Endothelial cell of umbilical vein (primary cell): ENCODE data around the gene SPDYE3. TPM values are rescaled to one million over a fixed set of nuclear protein-coding genes. Genes with fewer than 3 reads are reported as not detected.
"Not testable (repeated sequence)": the region's sequence is repeated elsewhere in the genome, so short reads cannot be mapped to it uniquely, and the experiment has no call there.

Source experiments
- Bru-seq: library from RNA; stranded (reverse); fragments of 400-500 nt; gene quantifications from one replicate; lab custom pipeline; 2021; lab: Mats Ljungman, UMichigan
- BruChase-seq, 2 experiments: library from RNA; stranded (reverse); fragments of 400-500 nt; gene quantifications; one replicate each; lab custom pipeline; 2021; lab: Mats Ljungman, UMichigan
- BruUV-seq: library from RNA; stranded (reverse); fragments of 400-500 nt; replicated peaks from 2 replicates; lab custom pipeline; 2021; lab: Mats Ljungman, UMichigan
- CTCF ChIA-PET: fragments of 300-600, 350-600 bp; sonication (Branson Sonifier 250); formaldehyde crosslinking; loops from one replicate; lab custom pipeline; 2021; ENCODE audit warnings: antibody characterized with exemption, inconsistent platforms; lab: Charles Lee
- POLR2A ChIA-PET: fragments of 300-600, 350-600 bp; sonication (Branson Sonifier 250); formaldehyde crosslinking; loops from one replicate; lab custom pipeline; 2021; ENCODE audit warnings: antibody characterized with exemption, inconsistent platforms; lab: Charles Lee
- DNase-seq: peaks from one replicate; pipeline ENCODE4 v3.0.0-alpha.2; 2011; ENCODE audit warnings: low read depth, low spot score
- FAIRE-seq: peaks from 2 replicates; lab custom pipeline; 2011; peaks lifted over from hg19 to GRCh38; lab: Jason Lieb, UNC
- H2AFZ ChIP-seq: 2 replicates; pipeline ENCODE4 v1.6.0; 2012; ENCODE audit warnings: low read depth, low read length, control low read depth, inconsistent platforms
- H3K27ac ChIP-seq: 2 replicates; pipeline ENCODE4 v1.5.1; 2011; ENCODE audit warnings: low read depth, mild to moderate bottlenecking, control low read depth, low read length, moderate library complexity; ENCODE audit not compliant: insufficient read depth
- H3K27me3 ChIP-seq, 2 experiments: 2 replicates each; pipeline versions ENCODE4 v1.6.0 to v1.6.1; 2011; ENCODE audit warnings: low read length in 2 of 2, mixed read lengths in 1 of 2; ENCODE audit not compliant: control insufficient read depth in 2 of 2, insufficient read depth in 2 of 2
- H3K36me3 ChIP-seq, 2 experiments: 2 replicates in 1 of 2; 3 replicates in 1 of 2; pipeline ENCODE4 v1.5.1; 2011; ENCODE audit warnings: low read length in 2 of 2, mild to moderate bottlenecking in 1 of 2, moderate library complexity in 1 of 2; ENCODE audit not compliant: control insufficient read depth in 2 of 2, insufficient read depth in 2 of 2; ENCODE audit errors: extremely low read depth in 1 of 2
- H3K4me1 ChIP-seq: 3 replicates; pipeline ENCODE4 v1.5.1; 2011; ENCODE audit warnings: mild to moderate bottlenecking, low read length; ENCODE audit not compliant: control insufficient read depth, insufficient read depth; ENCODE audit errors: extremely low read depth
- H3K4me2 ChIP-seq: 2 replicates; pipeline ENCODE4 v1.6.1; 2011; ENCODE audit warnings: low read length, control low read depth, mixed read lengths; ENCODE audit not compliant: insufficient read depth
- H3K4me3 ChIP-seq, 3 experiments: fragments of 200-600 bp in 1 of 3; sonication (generic), shearing (Covaris generic) in 1 of 3; replicated peaks in 1 of 3; 2 replicates each; pipeline ENCODE4 v1.5.1; 2011 to 2016; ENCODE audit warnings: control low read depth in 3 of 3, low read length in 3 of 3, mild to moderate bottlenecking in 2 of 3, inconsistent platforms in 1 of 3, low read depth in 1 of 3, moderate library complexity in 1 of 3; ENCODE audit not compliant: insufficient read depth in 1 of 3
- H3K79me2 ChIP-seq: 2 replicates; pipeline ENCODE4 v1.6.0; 2012; ENCODE audit warnings: low read length, inconsistent platforms; ENCODE audit not compliant: control insufficient read depth, insufficient read depth
- H3K9ac ChIP-seq: replicated peaks from 2 replicates; pipeline ENCODE3; 2011; ENCODE audit warnings: low read length, control low read depth; ENCODE audit not compliant: insufficient read depth; ENCODE audit errors: extremely low read depth
- H3K9me1 ChIP-seq: replicated peaks from 3 replicates; pipeline ENCODE4 v1.6.0; 2011; ENCODE audit warnings: mild to moderate bottlenecking, low read length; ENCODE audit not compliant: control insufficient read depth, insufficient read depth; ENCODE audit errors: extremely low read depth
- H3K9me3 ChIP-seq: replicated peaks from 2 replicates; pipeline ENCODE4 v1.5.1; 2012; ENCODE audit warnings: low read length, inconsistent platforms; ENCODE audit not compliant: control insufficient read depth, insufficient read depth
- H4K20me1 ChIP-seq: replicated peaks from 2 replicates; pipeline ENCODE3; 2011; ENCODE audit warnings: mild to moderate bottlenecking, low read length; ENCODE audit not compliant: control insufficient read depth, insufficient read depth; ENCODE audit errors: extremely low read depth
- dilution Hi-C: fragments of 300-500 bp; cut with MboI; formaldehyde crosslinking; loops from one replicate; pipeline ENCODE4 v1.15.0; 2019; ENCODE audit warnings: low sequenced_read_pairs; ENCODE audit not compliant: extremely low pct_ligation_motif_present
- intact Hi-C: fragments of 100-400 bp; cut with micrococcal nuclease; formaldehyde crosslinking; loops from one replicate; pipeline ENCODE4 v1.10.0; 2022
- long read RNA-seq: library from polyadenylated mRNA; stranded (forward); transcript quantifications from one replicate; pipeline ENCODE4 v2.0.0, GENCODE V29; 2021
- polyA minus RNA-seq, 3 experiments: library from RNA; depleted of rRNA, polyadenylated mRNA; stranded (reverse); fragments of >200 nt; gene quantifications; 1 replicate in 1 of 3; 2 replicates in 2 of 3; pipeline ENCODE4 v1.2.3, GENCODE V29; 2011
- polyA plus RNA-seq, 4 experiments: library from polyadenylated mRNA; depleted of rRNA in 3 of 4; stranded (reverse) in 3 of 4; unstranded in 1 of 4; fragments of >200 nt; gene quantifications; 2 replicates each; pipeline versions ENCODE4 v1.2.1 to v1.2.3, GENCODE V29; 2011 to 2012; ENCODE audit warnings: missing spikeins in 1 of 4
- total RNA-seq: library from RNA; stranded (reverse); gene quantifications from 2 replicates; pipeline ENCODE4 v1.2.3, GENCODE V29; 2021

SPDYE3 gene
- total RNA-seq (not detected in 2 replicates), polyA plus RNA-seq (not detected in 2 replicates), polyA minus RNA-seq (not detected in 2 replicates), Bru-seq, nascent RNA (not detected), BruChase-seq, experiment 1, labeled RNA remaining after a 6-hour chase (not detected), BruChase-seq, experiment 2, labeled RNA remaining after a 2-hour chase (percentile 6 among the genes with signal in this experiment)
- not detected in 2 replicates for polyA plus RNA-seq (2011; cell fraction: cytosol; rRNA removed)
- polyA plus RNA-seq (2011; cell fraction: nucleus; rRNA removed): not detected in 2 replicates
- 3.0 and 3.8 TPM in 2 replicates for polyA plus RNA-seq (2012)
- not detected for polyA minus RNA-seq (2011; cell fraction: cytosol; rRNA and poly(A)+ RNA removed)
- polyA minus RNA-seq (2011; cell fraction: nucleus; rRNA and poly(A)+ RNA removed): not detected in 2 replicates
- long read RNA-seq, partial matches to known transcripts: 0 of 24 reads
- long read RNA-seq, other reads (novel, unspliced or antisense): 24 of 24 reads

GRCh38 chr7:100307402-100307801, at the start of gene SPDYE3:
SPDYE3 (plus strand) TSS chr7:100307702; CDS start chr7:100307886, 184 bp downstream.
- dilution Hi-C loops: not testable (repeated sequence)

GRCh38 chr7:100259984-100260383, 47.5 kb upstream of the SPDYE3 start:
- dilution Hi-C loops, BruUV-seq: not testable (repeated sequence)

More at GRCh38 chr7:100307402-100307801, at the start of gene SPDYE3:
- H2AFZ ChIP-seq, DNase-seq, H3K4me3 ChIP-seq, H3K9me3 ChIP-seq, H3K27me3 ChIP-seq, FAIRE-seq, H3K27ac ChIP-seq, H3K9me1 ChIP-seq, BruUV-seq, H3K9ac ChIP-seq, H3K79me2 ChIP-seq, POLR2A ChIA-PET, H3K4me1 ChIP-seq, H4K20me1 ChIP-seq, CTCF ChIA-PET, H3K4me2 ChIP-seq, intact Hi-C loops, H3K36me3 ChIP-seq: not testable (repeated sequence)

GRCh38 chr7:100262896-100263295, 44.6 kb upstream of the SPDYE3 start:
- POLR2A ChIA-PET, CTCF ChIA-PET, dilution Hi-C loops, BruUV-seq, H3K36me3 ChIP-seq, intact Hi-C loops, H3K27ac ChIP-seq, DNase-seq, H3K4me3 ChIP-seq, H3K4me2 ChIP-seq, H3K9me1 ChIP-seq, H3K79me2 ChIP-seq, H2AFZ ChIP-seq, FAIRE-seq, H3K4me1 ChIP-seq, H4K20me1 ChIP-seq, H3K9me3 ChIP-seq, H3K27me3 ChIP-seq, H3K9ac ChIP-seq: not testable (repeated sequence)

More at GRCh38 chr7:100259984-100260383, 47.5 kb upstream of the SPDYE3 start:
- H3K27me3 ChIP-seq, DNase-seq, H3K9ac ChIP-seq, intact Hi-C loops, CTCF ChIA-PET, POLR2A ChIA-PET, H3K4me1 ChIP-seq, H3K36me3 ChIP-seq, H4K20me1 ChIP-seq, H2AFZ ChIP-seq, H3K9me1 ChIP-seq, H3K79me2 ChIP-seq, H3K27ac ChIP-seq, H3K9me3 ChIP-seq, H3K4me2 ChIP-seq, H3K4me3 ChIP-seq, FAIRE-seq: not testable (repeated sequence)

- H3K4me3 ChIP-seq, dilution Hi-C loops, H3K4me1 ChIP-seq, intact Hi-C loops, H3K4me2 ChIP-seq, BruUV-seq, H4K20me1 ChIP-seq, H3K9ac ChIP-seq, H3K27ac ChIP-seq, H3K27me3 ChIP-seq, H2AFZ ChIP-seq, H3K9me1 ChIP-seq, H3K36me3 ChIP-seq, CTCF ChIA-PET, H3K9me3 ChIP-seq, DNase-seq, POLR2A ChIA-PET, H3K79me2 ChIP-seq: not testable (repeated sequence)
- FAIRE-seq: peak; percentile 62
Measured at GRCh38 chr7:100264223-100264622, 43.3 kb upstream of the SPDYE3 start.
